SIG-M5 treated with dmso at 0.1 percent for 504 hours (cell line): ENCODE results near the gene TXNDC5.
"Not testable (repeated sequence)": the region's sequence is repeated elsewhere in the genome, so short reads cannot be mapped to it uniquely, and the experiment has no call there.

Experiments used
- DNase-seq: peaks from one replicate; lab custom pipeline; 2025; ENCODE audit not compliant: unreplicated experiment; lab: John Stamatoyannopoulos, UW

TXNDC5 gene

DNA sequence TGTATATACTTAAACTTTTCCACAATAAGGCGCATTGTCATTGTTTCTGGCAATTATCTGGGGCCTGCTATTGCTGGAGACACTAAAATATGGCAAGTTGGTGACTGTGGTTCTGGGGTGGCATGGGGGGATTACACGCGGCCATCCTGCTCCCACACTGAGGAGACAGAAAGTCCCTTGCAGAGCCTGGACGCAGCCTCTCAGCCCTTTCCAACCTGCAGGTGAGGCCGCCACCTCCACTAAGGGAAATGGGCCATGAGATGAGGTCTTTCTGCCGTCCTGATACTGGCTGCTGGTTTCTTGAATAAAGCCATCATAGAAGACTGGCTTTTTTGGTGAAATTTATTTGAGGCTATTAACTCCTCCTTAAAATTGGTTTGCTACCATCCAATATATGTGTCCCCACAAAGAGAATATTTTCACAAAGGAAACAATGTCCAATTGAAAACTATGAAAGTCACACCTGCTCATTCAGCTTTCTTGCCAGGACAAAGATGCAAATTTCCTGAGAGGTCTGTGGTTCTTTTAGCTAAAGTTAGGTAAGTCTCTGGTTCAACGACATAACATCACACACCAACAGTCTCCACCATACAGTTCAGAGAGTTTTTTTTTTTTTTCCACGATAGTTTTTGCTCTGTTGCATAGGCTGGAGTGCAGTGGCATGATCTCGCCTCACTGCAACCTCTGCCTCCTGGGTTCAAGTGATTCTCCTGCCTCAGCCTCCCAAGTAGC is 13.0 kb downstream of the TXNDC5 start:
- no peak for DNase-seq

DNA sequence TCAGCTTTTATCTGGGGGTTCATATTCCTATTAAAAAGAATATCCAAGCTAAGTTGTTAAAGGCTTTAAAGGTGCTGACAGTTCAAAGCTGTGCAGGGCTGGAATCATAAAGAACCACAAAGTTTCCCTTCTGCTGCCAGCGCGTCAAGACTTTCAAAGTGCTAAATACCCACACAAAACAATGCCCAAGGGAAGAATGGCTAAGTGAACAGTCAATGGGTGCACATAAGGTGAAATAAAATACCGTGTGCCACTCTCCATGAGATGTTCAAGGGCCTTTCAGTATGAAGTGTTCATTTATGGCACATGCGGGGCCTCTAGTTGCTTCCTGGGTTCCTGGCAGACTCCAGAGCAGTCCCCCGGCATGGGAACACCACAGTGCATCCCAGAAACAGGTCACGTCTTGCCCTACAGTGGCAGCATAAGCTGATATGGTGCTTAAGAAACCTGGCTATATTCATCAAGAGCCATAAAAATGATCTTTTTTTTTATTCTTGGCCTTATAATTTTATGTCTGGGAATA is 14.1 kb downstream of the TXNDC5 start:
- no peak for DNase-seq

DNA sequence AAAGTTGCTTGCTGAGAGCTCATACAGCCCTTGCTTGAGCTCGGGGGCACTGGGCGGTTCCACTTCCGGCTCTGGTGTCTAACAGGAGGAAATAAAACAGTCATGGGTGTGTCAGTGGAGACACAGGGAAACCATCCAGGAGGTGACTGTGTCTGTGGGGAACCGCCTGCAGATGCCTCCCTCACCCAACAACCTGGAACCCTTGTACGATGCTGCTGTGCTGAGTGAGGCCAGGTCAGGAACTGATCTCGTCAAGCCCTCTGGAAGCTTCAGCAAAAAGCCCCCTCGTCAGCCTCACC is 15.5 kb downstream of the TXNDC5 start:
- no peak for DNase-seq

DNA sequence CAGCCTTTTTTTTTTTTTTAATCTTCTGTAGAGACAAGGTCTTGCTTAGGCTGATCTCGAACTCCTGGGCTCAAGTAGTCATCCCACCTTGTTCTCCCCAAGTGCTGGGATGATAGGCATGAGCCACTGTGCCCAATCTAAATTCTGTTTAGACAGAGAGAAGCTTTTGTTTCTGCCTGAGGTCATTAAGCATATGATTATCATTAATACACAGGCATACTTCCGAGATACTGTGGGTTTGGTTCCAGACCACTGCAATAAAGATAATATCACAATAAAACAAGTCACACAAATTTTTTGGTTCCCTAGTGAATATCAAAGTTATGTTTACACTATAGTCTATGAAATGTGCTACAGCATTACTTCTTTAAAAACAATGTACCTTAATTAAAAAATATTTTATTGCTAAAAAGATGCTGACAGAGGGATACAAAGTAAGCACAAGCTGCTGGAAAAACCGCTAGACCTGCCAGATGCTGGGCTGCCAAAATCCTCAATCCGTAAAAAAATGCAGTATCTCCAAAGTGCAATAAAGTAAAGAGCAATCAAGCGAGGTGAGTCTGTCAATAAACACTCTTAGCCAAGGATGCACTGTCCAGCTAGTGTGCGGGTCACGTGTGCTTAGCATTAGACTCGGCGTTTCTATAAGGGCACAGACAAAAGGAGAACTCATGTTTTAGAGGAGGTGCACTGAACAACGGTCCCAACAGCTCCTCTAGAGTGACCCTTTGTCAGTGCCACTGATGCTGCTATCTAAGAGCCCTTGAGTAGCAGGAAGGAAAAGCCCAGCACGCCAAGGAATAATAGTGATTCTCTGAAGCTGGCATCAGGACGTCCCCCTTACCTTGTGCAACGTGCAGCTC is 16.1 kb downstream of the TXNDC5 start:
- DNase-seq, result no peak

DNA sequence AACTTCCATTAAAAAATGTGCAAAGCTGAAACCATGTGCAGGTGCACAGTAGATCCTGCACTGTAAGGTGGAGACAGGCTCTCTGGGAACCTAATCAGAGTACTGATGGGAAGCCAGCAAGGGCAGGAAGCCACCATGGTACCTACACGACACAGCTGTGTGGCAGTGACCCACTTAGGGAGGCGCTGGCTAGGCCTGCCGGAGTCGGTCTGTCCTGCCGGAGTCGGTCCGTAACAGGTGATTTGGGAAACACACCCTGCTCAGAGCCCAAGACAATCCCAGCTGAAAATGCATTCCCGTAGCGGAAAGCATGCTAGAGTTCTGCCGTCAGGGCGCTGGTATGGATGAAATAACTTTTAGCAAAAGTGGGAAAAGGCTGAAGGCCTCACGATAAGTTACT is 17.2 kb downstream of the TXNDC5 start:
- no peak for DNase-seq

DNA sequence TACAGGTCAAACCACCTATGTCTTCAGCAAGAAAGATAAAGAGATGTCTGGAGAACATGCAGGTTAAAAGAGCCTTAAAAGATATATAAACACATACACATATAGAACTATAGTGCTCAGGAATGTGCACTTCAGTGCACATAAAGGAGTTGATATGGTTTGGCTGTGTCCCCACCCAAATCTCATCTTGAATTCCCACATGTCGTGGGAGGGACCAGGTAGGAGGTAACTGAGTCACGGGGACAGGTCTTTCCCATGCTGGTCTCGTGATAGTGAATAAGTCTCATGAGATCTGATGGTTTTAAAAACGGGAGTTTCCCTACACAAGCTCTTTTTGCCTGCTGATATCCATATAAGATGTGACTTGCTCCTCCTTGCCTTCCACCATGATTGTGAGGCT is 18.2 kb downstream of the TXNDC5 start:
- DNase-seq, result not testable (repeated sequence)

DNA sequence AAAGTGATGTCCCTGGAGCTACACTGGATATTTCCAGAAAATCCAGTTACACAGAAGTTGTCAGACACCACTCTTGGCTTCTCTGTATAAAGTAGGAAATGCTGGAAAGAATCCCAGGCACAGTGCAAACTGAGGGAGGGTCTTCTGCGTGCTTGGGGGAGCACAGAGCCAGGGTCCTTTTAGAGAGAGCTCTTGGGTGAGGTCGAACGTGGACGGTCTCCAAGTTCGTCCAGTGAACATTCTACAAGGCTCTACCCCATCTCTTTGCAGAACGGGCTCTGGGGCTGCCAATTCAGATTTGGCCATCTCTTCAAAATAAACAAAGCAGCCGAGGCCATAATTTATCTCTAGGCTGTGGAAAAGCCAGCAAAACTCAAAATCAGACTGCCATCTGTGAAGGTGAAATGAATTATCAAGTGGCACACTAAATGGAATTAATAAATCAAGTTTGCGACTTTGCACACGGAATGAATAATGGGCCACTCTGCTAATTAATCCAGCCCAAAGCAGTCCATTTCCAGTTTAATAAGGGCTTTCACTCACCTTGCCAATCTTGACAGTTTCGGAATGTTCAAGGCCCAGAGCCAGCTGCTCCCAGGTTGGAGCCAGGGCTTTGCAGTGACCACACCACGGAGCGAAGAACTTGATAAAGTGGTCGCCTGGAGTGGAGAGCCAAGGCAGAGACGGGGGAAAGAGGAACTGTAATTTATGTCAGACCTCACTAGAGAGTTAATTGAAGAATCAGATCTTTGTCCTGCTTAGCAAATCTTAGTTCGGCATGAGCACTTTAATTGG is 19.3 kb downstream of the TXNDC5 start:
- no peak for DNase-seq

DNA sequence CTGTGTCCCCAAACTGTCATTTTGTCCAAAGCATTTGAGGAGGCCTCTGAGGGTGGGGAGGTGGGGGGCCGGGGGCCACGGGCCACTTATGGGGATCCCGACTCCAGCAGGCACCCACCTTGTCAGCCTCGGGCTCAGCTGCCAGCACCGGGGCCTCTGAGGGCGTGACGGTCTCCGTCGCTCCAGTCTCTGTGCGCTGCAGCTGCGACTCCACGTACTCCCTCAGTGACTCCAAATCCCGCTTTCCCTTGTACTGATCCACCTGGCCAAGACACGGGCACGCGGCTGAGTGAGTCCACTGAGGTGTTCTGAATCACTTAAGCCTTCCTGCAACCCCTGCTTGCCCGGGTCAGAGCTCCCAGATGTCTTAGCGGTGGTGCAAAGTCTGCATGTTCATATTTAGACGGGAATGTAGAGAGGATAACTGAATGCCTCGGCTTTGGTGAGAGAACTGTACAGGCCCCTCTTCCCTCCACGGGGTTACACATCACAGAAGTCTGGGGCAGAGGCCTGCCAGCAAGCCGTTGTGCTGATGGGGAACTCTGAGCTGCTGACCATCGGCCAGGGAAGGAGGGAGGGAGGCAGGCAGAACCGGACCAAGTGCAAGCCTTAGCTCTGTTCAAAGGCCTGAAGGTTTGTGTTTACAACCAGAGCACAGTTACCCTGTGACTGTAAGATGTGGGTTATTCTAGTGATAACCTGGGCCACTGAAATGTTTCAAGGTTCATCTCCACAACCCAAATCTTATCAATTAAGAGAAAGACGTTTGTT is 21.8 kb downstream of the TXNDC5 start:
- no peak for DNase-seq

DNA sequence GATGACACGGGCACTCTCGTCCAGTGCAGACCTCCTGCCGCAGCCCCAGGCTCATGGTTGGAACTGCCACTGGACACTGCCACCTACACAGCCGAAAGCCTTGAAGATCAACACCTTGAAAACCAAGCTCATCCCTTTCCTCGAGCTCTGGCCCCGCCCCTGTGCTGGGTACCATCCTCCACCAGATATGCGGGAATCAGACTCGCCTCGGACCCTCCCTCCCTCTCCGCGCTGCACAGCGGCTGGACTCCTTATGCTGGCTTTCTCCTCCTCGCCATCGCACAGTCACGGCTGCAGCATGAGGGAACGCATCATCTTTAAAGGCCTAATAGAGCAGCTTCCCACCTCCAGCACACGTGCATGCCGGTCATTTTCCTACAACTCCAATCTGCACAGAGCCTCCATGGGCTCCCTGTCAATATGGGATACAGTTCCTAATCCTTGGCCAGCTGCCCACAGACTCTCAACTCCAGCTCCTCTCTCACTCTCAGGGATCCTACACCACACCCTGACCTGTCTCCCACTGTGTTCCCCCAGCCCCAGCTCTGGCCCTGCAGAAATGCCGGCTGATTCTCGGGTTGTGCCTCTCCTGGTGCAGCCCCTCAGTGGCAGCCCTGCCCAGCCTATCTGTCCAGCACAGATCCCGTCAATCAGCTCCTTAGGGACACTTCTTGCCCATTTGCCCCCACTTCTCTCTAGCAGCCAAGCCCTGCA is 23.2 kb downstream of the TXNDC5 start:
- no peak for DNase-seq

DNA sequence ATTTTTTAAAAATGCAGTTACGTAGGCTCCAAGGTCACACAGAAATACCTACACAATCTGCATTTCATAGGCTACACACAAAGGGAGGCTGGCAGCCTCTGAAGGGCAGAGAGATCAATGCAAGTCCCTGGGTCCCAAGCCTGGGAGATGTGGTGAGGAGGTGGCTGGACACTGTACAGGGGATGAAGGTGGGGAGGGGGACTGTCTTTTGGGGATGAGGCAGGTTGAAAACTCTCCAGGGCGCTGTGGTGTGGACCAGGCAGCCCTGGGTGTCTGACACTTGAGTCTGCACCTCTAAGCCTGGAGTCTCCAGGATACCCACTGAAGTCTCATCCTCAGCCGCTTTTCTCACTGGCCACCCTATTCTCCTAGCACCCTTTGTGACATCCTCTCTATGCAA is 24.5 kb downstream of the TXNDC5 start:
- DNase-seq, result no peak

DNA sequence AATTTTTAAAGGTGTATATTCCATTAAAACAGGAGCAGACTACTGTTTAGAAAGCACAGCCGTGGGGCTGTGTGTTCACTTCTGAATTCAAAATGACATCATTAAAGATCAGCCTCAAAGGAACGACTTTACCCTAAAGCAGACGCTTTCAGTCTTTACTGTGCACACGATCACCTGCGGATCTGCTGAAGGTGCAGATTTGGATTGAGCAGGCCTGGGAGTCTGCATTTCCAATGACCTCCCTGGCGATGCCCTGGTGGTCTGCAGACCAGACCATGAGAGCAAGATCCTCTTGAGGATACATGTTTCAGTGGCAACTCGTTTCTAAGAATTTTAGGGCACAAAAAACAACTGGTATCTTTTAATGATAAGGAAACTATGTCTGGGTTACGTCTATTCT is 27.2 kb downstream of the TXNDC5 start:
- no peak for DNase-seq

DNA sequence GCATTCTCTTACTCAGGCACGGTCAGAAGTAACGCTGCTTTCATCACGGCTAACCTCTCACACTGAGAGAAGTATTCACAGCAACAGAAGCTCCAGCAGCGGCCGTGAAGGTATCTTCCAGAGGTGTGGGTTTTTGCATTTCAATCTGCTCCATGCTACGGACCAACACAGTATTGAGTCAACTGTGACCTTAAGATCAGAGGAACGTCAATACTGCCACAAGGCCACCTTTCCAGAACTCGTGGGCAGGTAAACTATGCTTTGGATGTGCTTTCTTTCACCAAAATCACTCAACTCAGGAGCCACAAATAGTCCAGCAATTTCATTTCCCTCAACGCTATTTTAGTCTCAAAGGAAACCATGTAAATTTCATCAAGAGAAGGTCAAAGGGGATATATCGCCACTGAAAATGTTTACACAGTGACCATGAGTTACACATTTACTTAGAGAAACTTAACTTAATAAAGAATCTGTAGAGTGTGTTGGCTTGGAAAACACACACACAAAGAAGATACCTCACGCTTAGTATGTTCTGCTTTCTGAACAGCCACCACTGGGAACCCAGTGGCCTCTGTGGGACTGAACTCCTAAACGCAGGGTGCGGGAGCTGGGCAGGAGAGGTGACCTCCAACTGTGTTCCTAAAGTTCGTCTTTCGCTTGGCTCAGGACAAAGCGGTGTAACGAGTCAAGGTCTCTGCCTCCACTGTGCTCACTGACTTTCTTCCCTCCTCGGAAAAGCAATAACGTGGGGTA is 27.9 kb downstream of the TXNDC5 start:
- DNase-seq, result no peak

DNA sequence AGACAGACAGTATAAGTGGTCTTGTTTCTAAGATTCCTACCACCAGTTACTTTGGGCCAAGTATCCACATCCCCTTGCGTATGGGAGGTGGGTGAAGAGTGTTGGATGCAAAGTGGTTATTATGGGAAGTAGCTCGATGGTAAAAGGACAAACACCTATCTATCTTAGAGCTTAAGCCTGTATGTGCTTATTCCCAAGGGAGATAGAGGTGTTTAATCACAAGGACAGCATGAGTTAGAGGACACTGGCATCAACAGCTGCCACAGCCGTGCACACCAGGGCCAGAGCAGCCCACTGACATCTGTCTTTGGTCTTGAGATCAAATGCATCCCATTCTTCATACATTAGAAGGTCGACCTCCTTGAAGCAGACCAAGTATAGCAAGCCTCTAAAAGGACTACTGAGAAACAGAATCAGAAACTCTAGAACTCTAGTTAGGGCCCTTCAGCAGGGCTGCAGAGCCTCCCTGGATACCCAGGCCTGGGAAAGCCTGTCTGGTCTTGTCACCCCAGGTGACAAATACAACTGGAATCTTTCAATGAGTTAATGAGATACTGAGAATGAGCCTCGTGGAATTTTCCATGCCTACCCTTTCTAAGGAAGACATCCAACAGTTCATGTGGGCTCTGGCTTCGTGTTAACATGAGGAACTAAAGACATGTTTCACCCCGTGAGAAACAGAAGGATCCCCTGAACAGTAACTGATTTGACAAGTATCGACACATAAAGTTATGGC is 28.7 kb downstream of the TXNDC5 start:
- no peak for DNase-seq

DNA sequence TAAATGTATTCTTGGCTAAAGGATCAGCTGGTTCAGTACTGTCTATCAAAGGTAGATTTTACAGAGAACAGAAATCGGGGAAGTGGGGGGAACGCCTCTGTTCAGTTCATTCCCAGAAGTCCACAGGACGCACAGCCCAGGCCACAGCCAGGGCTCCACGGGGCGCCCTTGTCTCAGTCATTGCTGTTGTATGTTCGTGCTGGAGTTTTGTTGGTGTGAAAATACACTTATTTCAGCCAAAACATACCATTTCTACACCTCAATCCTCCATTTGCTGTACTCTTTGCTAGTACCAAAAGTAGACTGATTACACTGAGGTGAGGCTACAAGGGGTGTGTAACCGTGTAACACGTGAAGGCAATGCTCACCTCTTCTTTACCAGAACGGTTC is 29.9 kb downstream of the TXNDC5 start:
- no peak for DNase-seq

DNA sequence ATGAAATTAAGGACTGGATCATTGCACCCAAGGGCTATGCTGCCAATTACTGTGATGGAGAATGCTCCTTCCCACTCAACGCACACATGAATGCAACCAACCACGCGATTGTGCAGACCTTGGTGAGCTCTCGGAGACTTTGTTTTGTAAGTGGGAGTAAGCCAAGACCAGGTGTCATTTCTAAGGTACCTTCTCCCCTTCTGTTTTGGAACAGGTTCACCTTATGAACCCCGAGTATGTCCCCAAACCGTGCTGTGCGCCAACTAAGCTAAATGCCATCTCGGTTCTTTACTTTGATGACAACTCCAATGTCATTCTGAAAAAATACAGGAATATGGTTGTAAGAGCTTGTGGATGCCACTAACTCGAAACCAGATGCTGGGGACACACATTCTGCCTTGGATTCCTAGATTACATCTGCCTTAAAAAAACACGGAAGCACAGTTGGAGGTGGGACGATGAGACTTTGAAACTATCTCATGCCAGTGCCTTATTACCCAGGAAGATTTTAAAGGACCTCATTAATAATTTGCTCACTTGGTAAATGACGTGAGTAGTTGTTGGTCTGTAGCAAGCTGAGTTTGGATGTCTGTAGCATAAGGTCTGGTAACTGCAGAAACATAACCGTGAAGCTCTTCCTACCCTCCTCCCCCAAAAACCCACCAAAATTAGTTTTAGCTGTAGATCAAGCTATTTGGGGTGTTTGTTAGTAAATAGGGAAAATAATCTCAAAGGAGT is 30.4 kb downstream of the TXNDC5 start:
- DNase-seq, result no peak

DNA sequence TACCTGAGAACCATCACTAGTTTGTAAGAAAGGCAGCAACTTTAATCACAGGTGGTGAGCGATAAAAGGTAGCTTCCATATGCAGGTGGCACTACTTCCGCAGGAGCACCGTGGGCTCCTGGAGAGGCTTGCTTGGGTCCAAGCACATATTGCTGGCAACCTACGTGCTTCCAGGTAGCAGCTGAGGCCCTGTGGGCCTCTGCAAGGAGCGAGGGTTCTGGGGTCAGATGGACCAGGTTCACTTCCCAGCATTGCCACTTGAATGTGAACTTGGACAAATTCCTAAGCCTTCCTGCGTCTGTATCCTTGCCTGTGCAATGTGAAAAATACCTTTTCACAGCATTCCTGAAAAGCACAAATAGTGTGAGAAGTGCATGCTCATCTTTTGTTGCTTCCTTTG is 31.0 kb downstream of the TXNDC5 start:
- DNase-seq, result no peak

DNA sequence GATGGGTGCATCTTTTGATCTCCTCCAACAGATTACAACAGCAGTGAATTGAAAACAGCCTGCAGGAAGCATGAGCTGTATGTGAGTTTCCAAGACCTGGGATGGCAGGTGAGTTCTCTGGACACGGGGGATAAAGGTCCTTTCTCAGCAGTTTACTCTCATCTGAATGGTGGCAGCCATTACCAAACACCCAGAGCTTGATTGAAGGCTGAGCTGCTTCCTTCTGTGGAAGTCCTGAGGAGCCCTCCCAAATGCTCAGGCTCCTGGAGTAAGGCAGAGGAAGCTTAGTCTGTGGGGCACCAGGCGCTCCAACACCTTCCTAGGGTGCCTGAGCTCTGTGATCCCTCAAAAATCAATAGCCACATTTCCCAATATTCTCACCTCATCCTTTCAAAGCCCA is 31.5 kb downstream of the TXNDC5 start:
- DNase-seq, result no peak

DNA sequence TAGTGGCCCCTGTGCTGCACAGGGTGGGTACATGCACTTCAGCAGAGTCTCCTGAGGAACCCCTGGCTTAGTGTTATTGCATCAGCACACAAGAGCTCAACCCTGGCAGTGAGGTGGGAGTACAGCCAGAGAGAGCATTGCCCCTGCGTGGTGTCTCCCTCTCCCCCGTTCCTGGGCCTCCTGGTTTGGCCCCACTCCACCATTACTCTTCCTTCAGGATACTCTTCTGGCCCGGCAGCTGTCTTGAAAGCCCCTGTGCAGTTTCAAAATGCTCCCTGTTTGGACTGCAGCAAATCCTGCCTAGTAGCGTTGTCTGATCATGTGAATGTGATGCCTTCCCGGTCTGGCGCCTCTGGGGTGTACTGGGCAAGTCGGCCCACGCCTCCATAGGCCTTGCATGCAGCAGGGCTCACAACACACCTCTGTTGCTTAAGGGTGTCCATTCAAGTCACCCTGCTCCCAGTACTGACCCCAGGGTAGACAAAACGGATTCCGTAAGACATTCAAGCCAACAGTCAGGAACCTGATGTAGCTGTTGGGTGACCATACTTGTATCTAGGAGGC is 32.1 kb downstream of the TXNDC5 start:
- DNase-seq, result no peak
